Testis (tissue), 2 donors: ENCODE measurements around the gene SERPINB6.

ENCODE experiments used
- POLR2A ChIP-seq: fragments of 450-650 bp; IDR thresholded peaks from one replicate; pipeline ENCODE4 v1.6.1; 2017; ENCODE audit warnings: antibody characterized with exemption, mild to moderate bottlenecking, moderate library complexity
- TF ChIP-seq, protein P1 (sequence below), 3 experiments: fragments of 450-650 bp in 2 of 3; fragments of 200-600 bp in 1 of 3; sonication (generic) in 1 of 3; IDR thresholded peaks; one replicate each; pipeline ENCODE4 v1.5.1; 2016 to 2019; ENCODE audit warnings: antibody characterized with exemption in 3 of 3, mild to moderate bottlenecking in 2 of 3, moderate library complexity in 1 of 3

- TF ChIP-seq, protein P1, sequence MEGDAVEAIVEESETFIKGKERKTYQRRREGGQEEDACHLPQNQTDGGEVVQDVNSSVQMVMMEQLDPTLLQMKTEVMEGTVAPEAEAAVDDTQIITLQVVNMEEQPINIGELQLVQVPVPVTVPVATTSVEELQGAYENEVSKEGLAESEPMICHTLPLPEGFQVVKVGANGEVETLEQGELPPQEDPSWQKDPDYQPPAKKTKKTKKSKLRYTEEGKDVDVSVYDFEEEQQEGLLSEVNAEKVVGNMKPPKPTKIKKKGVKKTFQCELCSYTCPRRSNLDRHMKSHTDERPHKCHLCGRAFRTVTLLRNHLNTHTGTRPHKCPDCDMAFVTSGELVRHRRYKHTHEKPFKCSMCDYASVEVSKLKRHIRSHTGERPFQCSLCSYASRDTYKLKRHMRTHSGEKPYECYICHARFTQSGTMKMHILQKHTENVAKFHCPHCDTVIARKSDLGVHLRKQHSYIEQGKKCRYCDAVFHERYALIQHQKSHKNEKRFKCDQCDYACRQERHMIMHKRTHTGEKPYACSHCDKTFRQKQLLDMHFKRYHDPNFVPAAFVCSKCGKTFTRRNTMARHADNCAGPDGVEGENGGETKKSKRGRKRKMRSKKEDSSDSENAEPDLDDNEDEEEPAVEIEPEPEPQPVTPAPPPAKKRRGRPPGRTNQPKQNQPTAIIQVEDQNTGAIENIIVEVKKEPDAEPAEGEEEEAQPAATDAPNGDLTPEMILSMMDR (IDR thresholded peaks at IDR 0.05): no peak
- TF ChIP-seq POLR2A: no peak
These were observed 7.6 kb upstream of the SERPINB6 start for GRCh38 chr6:2978923-2979322.
